Lower leg skin (tissue), 3 donors: Measurements from ENCODE around the gene ATP8B4.

Source experiments
- POLR2A ChIP-seq, 2 donors: fragments of 450-650 bp; IDR thresholded peaks; one replicate each; pipeline ENCODE4 v1.6.1; 2016 to 2017; ENCODE audit warnings: antibody characterized with exemption in 2 of 2, mild to moderate bottlenecking in 1 of 2, moderate library complexity in 1 of 2
- TF ChIP-seq, protein P1 (sequence below), 3 donors: fragments of 450-650 bp; IDR thresholded peaks; one replicate each; pipeline ENCODE4 v1.5.1; 2016; ENCODE audit warnings: antibody characterized with exemption in 3 of 3, mild to moderate bottlenecking in 3 of 3, moderate library complexity in 2 of 3

DNA sequence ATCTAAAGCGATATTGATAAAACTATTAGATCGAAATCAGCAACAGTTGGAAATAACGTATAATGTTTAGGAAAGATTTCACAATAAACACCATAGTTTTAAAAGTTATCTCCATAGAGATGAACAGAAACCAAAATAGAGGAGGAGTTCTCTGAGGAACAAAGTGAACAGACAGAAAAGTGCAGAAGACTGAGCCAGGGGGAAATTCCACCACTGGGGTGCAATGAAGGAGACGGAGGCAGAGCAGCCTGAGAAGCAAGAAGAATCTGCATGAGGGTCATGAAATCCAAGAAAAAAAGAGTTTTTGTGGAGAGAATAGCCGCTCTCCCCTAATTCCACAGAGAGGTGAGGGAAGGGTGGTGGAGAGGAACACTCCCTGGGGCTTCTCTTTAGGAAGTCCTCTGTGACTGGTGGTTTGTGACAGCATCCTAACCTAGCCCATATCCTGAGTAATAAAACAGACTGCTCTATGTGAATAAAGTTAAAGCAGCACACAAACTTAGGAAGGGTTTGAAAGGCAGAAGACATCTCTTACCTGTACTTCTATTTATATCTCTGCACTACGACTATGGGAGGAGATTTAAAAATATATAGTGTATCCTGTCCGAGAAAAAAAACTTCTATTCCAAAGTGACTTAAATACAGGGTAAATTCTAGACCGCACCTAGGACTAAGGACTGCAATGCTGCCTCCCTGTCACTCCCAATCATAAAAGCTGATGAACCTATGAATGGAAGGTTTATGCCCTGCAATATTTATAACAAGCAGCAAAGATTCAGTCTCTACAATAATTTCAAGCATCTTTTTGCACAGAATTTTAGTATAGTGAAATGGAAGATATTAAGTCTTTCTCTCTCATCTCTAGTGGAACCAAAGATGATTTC, 22.9 kb downstream of the ATP8B4 start:
- TF ChIP-seq, protein P1, sequence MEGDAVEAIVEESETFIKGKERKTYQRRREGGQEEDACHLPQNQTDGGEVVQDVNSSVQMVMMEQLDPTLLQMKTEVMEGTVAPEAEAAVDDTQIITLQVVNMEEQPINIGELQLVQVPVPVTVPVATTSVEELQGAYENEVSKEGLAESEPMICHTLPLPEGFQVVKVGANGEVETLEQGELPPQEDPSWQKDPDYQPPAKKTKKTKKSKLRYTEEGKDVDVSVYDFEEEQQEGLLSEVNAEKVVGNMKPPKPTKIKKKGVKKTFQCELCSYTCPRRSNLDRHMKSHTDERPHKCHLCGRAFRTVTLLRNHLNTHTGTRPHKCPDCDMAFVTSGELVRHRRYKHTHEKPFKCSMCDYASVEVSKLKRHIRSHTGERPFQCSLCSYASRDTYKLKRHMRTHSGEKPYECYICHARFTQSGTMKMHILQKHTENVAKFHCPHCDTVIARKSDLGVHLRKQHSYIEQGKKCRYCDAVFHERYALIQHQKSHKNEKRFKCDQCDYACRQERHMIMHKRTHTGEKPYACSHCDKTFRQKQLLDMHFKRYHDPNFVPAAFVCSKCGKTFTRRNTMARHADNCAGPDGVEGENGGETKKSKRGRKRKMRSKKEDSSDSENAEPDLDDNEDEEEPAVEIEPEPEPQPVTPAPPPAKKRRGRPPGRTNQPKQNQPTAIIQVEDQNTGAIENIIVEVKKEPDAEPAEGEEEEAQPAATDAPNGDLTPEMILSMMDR (IDR thresholded peaks at IDR 0.05): no peak
- TF ChIP-seq POLR2A (IDR thresholded peaks at IDR 0.05): no peak
